ENCODE data around the gene SPON1. TPM values are rescaled to one million over a fixed set of nuclear protein-coding genes. Genes with fewer than 3 reads are reported as not detected.

SPON1 gene
- total and polyA plus RNA-seq, 2 experiments from 2014 or later = 2.9 to 6.4 TPM

DNA sequence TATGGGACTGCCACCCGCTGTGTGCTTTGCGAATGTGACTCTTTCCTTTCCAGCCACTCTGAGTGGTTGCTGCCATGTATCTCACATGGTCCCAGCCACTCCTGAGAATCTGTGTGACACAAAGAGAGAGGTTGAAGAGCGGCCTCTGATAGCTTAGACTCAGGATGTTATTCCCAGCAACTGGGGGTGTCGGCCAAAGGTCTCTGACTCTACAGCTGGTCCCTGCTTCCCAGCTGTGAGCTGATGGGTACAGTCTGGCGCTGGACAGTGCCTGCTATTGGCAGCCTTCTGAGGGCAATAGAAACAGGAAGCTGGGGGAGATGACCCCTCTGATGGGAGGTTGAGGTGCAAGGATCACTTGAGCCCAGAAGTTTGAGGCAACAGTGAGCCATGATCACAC lies 291.3 kb downstream of the SPON1 start (continued):
- TF ChIP-seq EZH2 (IDR thresholded peaks at IDR 0.05; ENCODE audit: low read depth, unreplicated experiment) (no peak), STAT1 (IDR thresholded peaks at IDR 0.05; ENCODE audit: unreplicated experiment) (no peak), REST (IDR thresholded peaks at IDR 0.05; ENCODE audit: unreplicated experiment) (no peak), JUNB (IDR thresholded peaks at IDR 0.05; ENCODE audit: unreplicated experiment) (no peak), POLR2AphosphoS5 (IDR thresholded peaks at IDR 0.05; ENCODE audit: low read depth) (no peak)

DNA sequence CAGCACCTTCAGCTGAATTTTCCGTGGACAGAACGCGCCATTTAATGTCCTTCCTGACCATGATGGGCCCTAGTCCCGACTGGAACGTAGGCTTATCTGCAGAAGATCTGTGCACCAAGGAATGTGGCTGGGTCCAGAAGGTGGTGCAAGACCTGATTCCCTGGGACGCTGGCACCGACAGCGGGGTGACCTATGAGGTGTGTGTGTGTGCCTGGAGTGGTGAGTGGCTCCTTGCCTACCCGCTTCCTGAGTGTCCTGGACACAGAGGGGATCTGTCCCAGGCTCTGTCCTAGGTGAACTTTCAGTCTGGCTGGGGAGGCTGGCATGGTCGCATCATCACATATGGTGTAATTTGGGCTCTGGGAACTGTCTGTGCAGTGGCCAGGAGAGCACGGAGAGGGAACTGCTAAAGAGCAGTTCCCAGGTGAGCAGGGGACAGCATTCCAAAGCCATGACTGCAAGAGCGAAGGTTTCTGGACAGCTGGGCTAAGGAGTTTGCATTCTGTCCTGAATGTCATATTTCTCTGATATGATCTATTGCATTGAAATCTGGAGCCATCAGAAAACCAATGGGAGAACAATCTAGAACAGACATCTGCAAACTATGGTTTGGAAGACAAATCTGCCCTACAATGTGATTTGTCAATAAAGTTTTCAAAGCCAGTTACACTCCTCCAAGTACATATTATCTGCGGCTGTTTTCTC lies 292.2 kb downstream of the SPON1 start:
- Histone ChIP-seq H2AFZ (no peak overlapping the region), H3K4me3 (no peak overlapping the region), H3K4me1 (ENCODE audit: insufficient read depth) (no peaks in the 10 kb centered on the region), H3F3A (replicated peaks; ENCODE audit: low read depth) (no peaks in the 10 kb centered on the region), H3K27ac (ENCODE audit: low read depth) (no peak overlapping the region), H3K27me3 (ENCODE audit: insufficient read depth) (no peaks in the 10 kb centered on the region), H3K4me2 (no peak overlapping the region), H3K79me2 (replicated peaks; ENCODE audit: insufficient read depth) (no peaks in the 10 kb centered on the region), H4K20me1 (replicated peaks; ENCODE audit: insufficient read depth) (peaks cover 5% of the 10 kb centered on the region; the same call in 1 of the 2 replicates), H3K36me3 (ENCODE audit: insufficient read depth) (no peaks in the 10 kb centered on the region), H3K9me2 (ENCODE audit: insufficient read depth) (no peaks in the 10 kb centered on the region)
- no peaks in the 10 kb centered on the region for H3K9me3 Mint-ChIP-seq
- H3K36me3 Mint-ChIP-seq (ENCODE audit: low read depth) = no peaks in the 10 kb centered on the region
- no peak overlapping the region for H3K4me3 Mint-ChIP-seq
- H3K4me1 Mint-ChIP-seq = 0 out of 3 replicates have a peak, but pooled peaks cover 2% of the 10 kb centered on the region
- TF ChIP-seq ZNF331 (CRISPR knock-in tag; IDR thresholded peaks at IDR 0.05; ENCODE audit: low read depth) (no peak), NANOG (IDR thresholded peaks at IDR 0.05; ENCODE audit: borderline replicate concordance) (no peak), STAT1 (IDR thresholded peaks at IDR 0.05; ENCODE audit: unreplicated experiment) (no peak), EZH2phosphoT487 (IDR thresholded peaks at IDR 0.05; ENCODE audit: unreplicated experiment) (no peak), REST (IDR thresholded peaks at IDR 0.05; ENCODE audit: unreplicated experiment) (no peak), POLR2AphosphoS5 (IDR thresholded peaks at IDR 0.05; ENCODE audit: low read depth) (no peak), ETS1 (IDR thresholded peaks at IDR 0.05) (no peak)
- TF ChIP-seq, protein P1, sequence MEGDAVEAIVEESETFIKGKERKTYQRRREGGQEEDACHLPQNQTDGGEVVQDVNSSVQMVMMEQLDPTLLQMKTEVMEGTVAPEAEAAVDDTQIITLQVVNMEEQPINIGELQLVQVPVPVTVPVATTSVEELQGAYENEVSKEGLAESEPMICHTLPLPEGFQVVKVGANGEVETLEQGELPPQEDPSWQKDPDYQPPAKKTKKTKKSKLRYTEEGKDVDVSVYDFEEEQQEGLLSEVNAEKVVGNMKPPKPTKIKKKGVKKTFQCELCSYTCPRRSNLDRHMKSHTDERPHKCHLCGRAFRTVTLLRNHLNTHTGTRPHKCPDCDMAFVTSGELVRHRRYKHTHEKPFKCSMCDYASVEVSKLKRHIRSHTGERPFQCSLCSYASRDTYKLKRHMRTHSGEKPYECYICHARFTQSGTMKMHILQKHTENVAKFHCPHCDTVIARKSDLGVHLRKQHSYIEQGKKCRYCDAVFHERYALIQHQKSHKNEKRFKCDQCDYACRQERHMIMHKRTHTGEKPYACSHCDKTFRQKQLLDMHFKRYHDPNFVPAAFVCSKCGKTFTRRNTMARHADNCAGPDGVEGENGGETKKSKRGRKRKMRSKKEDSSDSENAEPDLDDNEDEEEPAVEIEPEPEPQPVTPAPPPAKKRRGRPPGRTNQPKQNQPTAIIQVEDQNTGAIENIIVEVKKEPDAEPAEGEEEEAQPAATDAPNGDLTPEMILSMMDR (conservative IDR thresholded peaks at IDR 0.05; ENCODE audit: low read depth in 2 of 2) = no peak
- peaks cover 9% of the 10 kb centered on the region for H3K27me3 Mint-ChIP-seq (ENCODE audit: insufficient read depth, low read depth, poor library complexity)
- H3K27ac Mint-ChIP-seq = no peak overlapping the region
- ATAC-seq (no peak), DNase-seq (ENCODE audit: low spot score) (no peak)
